GM18505 (cell line): ENCODE measurements around the gene METTL2B.
"Not testable (repeated sequence)": the region's sequence is repeated elsewhere in the genome, so short reads cannot be mapped to it uniquely, and the experiment has no call there.

Experiments
- ATAC-seq: cut with Tn5 transposase; IDR thresholded peaks from one replicate; pipeline ENCODE4 v1.9.1; 2021; ENCODE audit not compliant: unreplicated experiment
- POLR2A ChIP-seq: IDR thresholded peaks from 4 replicates; pipeline ENCODE4 v1.6.1; 2011; ENCODE audit warnings: borderline replicate concordance; ENCODE audit not compliant: insufficient read depth, insufficient read length; ENCODE audit errors: extremely low read depth

Gene METTL2B

DNA sequence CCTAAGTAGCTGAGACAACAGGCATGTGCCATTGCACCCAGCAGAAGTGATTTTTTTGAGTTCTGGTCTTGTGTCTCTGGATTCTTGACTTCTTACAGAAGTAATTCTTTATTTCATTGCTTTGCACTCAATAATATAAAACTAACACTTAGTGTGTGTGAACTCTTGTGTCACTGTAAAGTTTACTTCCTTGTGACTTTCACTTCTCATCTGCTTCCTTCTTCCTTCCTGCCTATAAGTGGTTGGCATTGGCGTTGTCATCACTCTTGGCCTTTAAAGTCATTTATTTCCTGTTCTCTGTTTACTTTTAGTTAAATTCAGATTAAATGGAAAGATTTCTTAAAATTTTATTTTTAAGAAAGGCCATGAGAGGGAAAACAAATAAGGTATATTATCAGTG, 66.8 kb downstream of the METTL2B start:
- not testable (repeated sequence) for ATAC-seq

DNA sequence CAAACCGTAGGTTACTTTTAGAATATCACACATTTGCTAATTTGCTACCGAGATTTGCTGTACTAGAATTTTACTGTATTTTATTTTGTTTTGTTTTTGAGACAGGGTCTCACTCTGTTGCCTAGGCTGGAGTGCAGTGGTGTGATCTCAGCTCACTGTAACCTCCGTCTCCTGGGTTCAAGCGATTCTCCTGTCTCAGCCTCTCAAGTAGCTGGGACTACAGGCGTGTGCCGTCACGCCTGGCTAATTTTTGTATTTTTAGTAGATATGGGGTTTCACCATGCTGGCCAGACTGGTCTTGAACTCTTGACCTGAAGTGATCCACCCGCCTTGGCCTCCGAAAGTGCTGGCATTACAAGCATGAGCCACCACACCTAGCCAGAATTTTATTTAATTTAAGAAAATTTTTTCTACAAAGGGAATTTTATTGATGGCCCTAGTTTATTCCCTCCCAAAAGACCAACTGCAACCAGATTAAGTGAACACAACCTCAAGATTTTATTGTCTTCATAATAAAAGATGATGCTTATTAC, 69.8 kb downstream of the METTL2B start:
- not testable (repeated sequence) for ATAC-seq

DNA sequence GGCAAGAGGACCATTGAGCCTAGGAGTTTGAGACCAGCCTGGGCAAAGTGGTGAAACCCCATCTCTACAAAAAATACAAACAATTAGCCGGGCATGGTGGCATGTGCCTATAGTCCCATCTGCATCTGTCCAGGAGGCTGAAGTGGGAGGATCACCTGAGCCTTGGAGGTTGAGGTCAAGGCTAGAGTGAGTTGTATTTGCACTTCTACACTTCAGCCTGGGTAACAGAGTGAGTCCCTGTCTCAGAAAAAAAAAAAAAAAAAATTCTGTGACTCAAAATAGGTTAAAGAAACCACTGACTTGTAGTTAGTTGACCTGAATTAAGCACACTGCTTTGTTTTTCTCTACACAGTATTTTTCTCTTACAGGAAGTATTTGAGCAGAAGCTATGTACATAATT, 74.4 kb downstream of the METTL2B start:
- no peak for TF ChIP-seq POLR2A
- no peak for ATAC-seq

DNA sequence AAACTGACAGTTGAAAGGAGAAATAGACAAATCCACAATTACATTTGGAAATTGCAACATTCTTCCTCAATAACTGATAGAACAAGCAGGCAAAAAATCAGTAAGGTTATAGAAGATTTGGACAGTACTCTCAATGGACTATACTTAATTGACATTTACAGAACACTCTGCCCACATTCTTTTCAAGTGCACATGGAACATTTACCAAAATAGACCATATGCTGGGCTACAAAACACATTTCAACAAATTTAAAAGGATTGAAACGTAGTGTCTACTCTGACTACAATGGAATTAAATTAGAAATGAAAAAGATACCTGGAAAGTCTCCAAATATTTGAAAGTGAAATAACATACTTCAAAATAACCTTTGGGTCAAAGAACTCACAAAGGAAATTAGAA, 77.8 kb downstream of the METTL2B start:
- ATAC-seq = not testable (repeated sequence)
